ENCODE results near the gene TEX52.

Gene TEX52

DNA sequence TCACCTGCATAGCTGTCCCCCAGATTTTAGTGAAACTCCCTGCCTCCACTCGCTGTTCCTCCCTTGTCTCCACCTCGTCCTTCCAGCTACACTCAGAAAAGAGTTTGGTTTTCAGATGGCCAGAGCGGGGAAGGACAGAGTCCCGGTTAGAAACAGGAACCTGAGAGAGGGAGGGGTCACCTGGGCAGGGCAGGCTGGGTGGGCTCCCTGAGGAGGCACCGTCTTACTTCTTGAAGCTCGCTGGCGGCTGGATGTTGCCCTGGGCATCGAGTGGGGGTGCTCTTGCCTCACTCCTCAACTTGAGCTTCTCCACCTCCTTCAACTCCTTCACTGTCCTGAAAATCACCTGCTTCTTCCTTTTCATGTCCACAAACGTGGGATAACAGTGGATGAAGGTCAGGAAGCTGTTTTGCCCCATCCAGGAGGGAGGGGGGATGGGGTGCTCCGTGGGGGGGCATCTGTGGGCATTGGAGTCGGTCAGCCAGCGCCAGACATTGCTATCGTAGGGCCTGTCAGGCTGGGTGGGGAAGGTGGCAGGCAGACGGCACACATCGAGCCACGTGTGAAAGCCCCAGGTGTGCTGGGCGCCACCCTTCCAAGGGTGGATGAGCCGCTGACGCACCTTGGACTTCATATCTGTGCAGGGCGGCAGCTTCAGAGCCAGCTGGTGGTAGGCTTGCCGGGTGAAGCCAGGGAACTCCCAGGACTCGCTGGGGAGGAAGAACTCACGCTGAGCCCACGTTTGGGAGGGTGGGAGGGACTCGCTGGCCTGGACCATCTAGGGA is 2.0 kb downstream of the TEX52 start:
- no peaks in the 10 kb centered on the region for H3K9me3 Mint-ChIP-seq
- no peaks in the 10 kb centered on the region for H3K27me3 Mint-ChIP-seq
- H3K27ac Mint-ChIP-seq = no peak overlapping the region
- peaks cover 1% of the 10 kb centered on the region for H3K4me1 Mint-ChIP-seq (ENCODE audit: low read depth)
- peaks cover 64% of the 10 kb centered on the region for H3K36me3 Mint-ChIP-seq (ENCODE audit: low read depth)
- H3K4me3 Mint-ChIP-seq = no peak overlapping the region
- no peak for DNase-seq

DNA sequence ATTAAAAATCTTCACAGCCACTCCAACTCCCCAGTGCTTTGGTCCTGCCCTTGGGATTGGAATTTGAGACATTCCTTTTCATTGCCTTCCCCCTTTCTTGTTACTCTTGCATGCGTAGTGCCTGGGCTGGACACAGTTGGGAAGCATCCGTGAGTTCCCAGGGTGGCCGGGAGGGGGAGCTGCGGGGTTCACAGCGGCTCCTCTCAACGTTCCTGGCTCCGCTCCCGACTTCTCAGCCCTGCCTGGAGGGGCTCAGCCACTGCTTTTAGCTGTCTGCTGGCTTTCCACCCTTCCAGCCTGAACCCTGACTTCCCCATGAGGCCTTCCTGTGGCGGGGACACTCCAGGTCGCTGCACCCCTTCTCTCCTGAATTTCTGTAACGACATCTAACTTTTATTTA is 3.2 kb downstream of the TEX52 start:
- H3K9me3 Mint-ChIP-seq = no peaks in the 10 kb centered on the region
- DNase-seq = peak; percentile 68
- H3K27me3 Mint-ChIP-seq = no peaks in the 10 kb centered on the region
- peak overlapping the region; percentile 34 for H3K27ac Mint-ChIP-seq
- peaks cover 61% of the 10 kb centered on the region for H3K36me3 Mint-ChIP-seq (ENCODE audit: low read depth)
- H3K4me3 Mint-ChIP-seq = no peak overlapping the region
- peaks cover 1% of the 10 kb centered on the region for H3K4me1 Mint-ChIP-seq (ENCODE audit: low read depth)

DNA sequence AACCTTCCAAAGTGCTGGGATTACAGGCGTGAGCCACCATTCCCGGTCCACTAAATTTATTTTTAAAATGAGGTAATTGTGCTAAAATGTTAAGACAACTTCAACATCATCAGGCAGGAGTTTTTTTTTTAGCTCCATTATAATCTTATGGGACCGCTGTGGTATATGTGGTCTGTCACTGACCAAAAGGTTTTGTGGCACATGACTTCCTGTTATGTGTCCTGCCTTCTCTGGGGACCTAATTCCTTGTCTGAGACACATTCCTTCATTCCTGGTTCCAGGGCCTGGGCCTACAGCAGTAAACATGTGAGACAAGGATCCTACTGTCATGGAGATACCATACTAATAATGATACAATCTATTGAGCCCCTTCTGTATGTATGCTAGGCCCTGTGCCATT is 4.9 kb downstream of the TEX52 start:
- no peak overlapping the region for H3K27ac Mint-ChIP-seq
- no peak for DNase-seq
- H3K9me3 Mint-ChIP-seq = no peaks in the 10 kb centered on the region
- no peaks in the 10 kb centered on the region for H3K27me3 Mint-ChIP-seq
- H3K36me3 Mint-ChIP-seq (ENCODE audit: low read depth) = peaks cover 56% of the 10 kb centered on the region
- H3K4me3 Mint-ChIP-seq = no peak overlapping the region
- H3K4me1 Mint-ChIP-seq (ENCODE audit: low read depth) = peaks cover 1% of the 10 kb centered on the region

DNA sequence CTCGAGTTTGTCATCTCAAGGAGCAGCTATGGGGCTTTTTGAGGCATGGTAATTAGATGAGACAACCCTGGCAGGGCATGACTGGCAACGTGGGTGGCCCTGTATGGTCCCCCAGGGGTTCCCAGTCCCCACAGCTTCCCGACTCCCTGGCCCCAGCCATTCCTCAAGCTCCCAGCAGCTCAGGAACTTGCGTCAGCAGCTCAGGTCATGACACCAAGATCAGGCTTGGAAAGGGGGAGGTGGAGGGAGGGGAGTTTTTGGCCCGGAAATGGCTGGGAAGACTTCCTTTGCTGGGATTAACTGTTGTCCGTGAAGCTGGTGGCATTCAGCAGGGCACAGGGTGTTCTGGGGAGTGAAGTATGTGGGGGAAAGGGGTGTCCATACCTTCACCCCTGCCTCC is 11.6 kb downstream of the TEX52 start:
- H3K4me1 Mint-ChIP-seq (ENCODE audit: low read depth) = no peaks in the 10 kb centered on the region
- H3K4me3 Mint-ChIP-seq = no peak overlapping the region
- H3K36me3 Mint-ChIP-seq (ENCODE audit: low read depth) = peaks cover 59% of the 10 kb centered on the region
- H3K27me3 Mint-ChIP-seq = no peaks in the 10 kb centered on the region
- no peak overlapping the region for H3K27ac Mint-ChIP-seq
- no peaks in the 10 kb centered on the region for H3K9me3 Mint-ChIP-seq
- DNase-seq = no peak

DNA sequence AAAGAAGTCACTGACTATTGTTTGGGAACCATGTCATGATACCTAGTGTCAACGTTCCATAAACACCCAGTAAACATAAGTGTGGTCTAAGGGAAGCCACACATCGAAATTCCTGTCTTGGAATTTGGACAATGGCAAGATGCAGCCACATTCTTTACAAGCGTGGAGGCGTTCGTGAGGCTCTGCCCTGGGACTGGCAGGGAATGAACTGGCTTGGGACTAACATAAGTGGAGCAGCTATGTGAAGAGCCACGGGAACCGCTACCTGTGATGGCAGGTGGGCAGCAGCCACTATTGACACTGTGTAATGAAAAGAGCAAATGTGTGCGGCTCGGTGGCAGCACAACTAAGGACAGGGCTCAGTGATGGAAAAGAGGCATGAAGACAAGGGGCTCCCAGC is 12.1 kb downstream of the TEX52 start:
- no peak for DNase-seq
- no peak overlapping the region for H3K27ac Mint-ChIP-seq
- H3K4me1 Mint-ChIP-seq (ENCODE audit: low read depth) = no peaks in the 10 kb centered on the region
- H3K36me3 Mint-ChIP-seq (ENCODE audit: low read depth) = peaks cover 61% of the 10 kb centered on the region
- H3K9me3 Mint-ChIP-seq = no peaks in the 10 kb centered on the region
- no peaks in the 10 kb centered on the region for H3K27me3 Mint-ChIP-seq
- no peak overlapping the region for H3K4me3 Mint-ChIP-seq

DNA sequence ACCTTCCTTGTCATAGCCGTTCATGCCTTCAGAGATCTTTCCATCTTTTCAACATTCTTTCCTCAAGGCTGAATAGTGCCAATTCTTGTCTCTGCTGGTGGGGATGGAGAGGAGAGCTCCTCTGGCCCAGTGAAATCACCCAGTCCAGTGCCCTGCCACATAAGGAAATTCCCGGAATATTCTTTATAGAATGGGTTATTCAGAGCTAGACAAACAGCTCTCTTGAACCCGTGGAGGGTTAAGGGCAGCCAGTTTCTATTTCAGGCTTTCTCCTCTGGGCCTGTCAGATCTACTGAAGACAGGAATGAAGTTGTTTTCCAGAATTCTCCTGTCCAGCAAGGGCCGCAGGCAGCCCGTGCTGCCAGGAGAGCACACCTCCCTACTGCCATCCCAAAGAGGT is 13.9 kb downstream of the TEX52 start:
- no peak overlapping the region for H3K4me3 Mint-ChIP-seq
- H3K27me3 Mint-ChIP-seq = no peaks in the 10 kb centered on the region
- no peak overlapping the region for H3K27ac Mint-ChIP-seq
- no peaks in the 10 kb centered on the region for H3K9me3 Mint-ChIP-seq
- no peak for DNase-seq
- no peaks in the 10 kb centered on the region for H3K4me1 Mint-ChIP-seq (ENCODE audit: low read depth)
- H3K36me3 Mint-ChIP-seq (ENCODE audit: low read depth) = peaks cover 66% of the 10 kb centered on the region

DNA sequence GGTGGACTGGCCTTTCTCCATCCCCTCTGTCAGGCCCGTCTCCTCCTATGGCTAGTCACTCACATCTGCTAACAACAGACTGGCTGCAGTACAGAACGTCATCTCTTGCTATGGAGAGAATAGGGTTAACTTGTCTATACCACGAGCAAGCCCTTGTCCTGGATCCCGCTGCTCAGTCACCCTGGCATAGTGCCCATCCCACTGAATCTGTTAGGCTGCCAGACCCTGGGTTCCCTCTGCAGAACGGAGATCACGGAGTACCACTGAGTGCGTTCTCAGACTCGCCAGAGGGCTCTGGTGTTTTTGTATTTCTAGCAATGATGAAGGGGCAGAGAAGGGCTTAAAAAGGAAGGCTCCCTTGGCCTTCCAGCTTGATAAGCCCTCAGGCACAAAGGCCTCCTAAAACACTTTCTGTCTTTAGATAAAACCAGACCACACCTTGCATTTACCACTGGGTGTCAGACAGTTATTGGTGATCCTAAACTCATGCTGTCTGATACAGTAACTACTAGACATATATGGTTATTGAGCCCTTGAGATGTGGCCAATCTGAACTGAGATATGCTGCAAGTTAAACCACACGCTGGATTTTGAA is 15.7 kb downstream of the TEX52 start:
- DNase-seq = no peak
- Mint-ChIP-seq H3K9me3 (no peaks in the 10 kb centered on the region), H3K4me1 (ENCODE audit: low read depth) (no peaks in the 10 kb centered on the region), H3K27ac (no peak overlapping the region), H3K4me3 (no peak overlapping the region), H3K36me3 (ENCODE audit: low read depth) (peaks cover 69% of the 10 kb centered on the region), H3K27me3 (no peaks in the 10 kb centered on the region)

DNA sequence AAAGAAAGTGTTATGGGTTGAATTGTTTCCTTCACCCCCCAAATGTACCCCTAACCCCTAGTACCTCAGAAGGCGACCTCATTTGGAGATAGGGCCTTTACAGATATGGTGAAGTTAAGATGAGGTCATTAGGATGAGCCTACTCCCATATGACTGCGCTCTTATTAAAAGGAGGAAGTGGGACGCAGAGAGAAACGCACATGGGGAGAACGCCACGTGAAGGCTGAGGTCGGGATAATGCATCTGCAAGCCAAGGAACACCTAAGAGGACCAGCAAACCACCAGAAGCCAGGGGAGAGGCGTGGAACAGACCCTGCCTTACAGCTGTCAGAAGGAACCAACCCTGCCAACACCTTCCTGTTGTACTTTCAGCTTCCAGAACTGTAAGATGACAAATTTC is 20.3 kb downstream of the TEX52 start:
- Mint-ChIP-seq H3K27me3 (no peaks in the 10 kb centered on the region), H3K36me3 (ENCODE audit: low read depth) (peaks cover 60% of the 10 kb centered on the region), H3K27ac (no peak overlapping the region), H3K4me1 (ENCODE audit: low read depth) (peaks cover 6% of the 10 kb centered on the region), H3K4me3 (no peak overlapping the region), H3K9me3 (no peaks in the 10 kb centered on the region)
- no peak for DNase-seq

DNA sequence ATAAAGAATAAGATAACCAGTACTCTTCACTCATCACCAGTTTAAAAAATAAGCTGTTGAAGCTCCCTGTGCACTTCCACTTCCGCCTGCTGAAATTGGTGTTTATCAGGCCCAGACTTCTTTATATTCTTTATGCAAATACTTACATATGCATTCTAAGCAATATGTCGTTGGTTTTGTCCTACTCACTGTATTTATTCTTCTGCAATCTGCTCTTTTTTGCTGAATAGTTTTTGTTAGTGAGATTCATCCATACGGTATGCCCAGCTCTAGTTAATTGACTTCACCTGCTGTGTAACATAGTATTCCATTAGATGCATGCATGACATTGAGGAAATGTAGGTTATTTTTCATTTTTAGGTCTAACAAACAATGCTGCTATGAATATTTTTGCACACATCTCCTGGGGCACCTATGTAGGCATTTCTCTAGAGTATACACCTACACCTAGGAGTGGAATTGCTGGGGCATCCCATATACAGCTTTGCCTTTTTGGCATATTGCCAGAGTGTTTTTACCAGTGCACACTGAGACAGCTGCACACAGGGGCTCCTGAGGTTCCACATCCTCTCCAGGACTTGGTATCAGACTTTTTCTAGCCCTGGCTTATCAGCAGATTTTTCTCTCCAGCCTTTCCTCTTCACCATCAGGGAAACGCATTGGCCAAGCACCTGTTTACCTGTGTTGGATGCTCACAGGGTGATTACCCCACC is 21.0 kb downstream of the TEX52 start:
- H3K9me3 Mint-ChIP-seq = no peaks in the 10 kb centered on the region
- no peaks in the 10 kb centered on the region for H3K27me3 Mint-ChIP-seq
- no peak for DNase-seq
- no peak overlapping the region for H3K4me3 Mint-ChIP-seq
- peaks cover 60% of the 10 kb centered on the region for H3K36me3 Mint-ChIP-seq (ENCODE audit: low read depth)
- H3K4me1 Mint-ChIP-seq (ENCODE audit: low read depth) = peaks cover 6% of the 10 kb centered on the region
- H3K27ac Mint-ChIP-seq = no peak overlapping the region

DNA sequence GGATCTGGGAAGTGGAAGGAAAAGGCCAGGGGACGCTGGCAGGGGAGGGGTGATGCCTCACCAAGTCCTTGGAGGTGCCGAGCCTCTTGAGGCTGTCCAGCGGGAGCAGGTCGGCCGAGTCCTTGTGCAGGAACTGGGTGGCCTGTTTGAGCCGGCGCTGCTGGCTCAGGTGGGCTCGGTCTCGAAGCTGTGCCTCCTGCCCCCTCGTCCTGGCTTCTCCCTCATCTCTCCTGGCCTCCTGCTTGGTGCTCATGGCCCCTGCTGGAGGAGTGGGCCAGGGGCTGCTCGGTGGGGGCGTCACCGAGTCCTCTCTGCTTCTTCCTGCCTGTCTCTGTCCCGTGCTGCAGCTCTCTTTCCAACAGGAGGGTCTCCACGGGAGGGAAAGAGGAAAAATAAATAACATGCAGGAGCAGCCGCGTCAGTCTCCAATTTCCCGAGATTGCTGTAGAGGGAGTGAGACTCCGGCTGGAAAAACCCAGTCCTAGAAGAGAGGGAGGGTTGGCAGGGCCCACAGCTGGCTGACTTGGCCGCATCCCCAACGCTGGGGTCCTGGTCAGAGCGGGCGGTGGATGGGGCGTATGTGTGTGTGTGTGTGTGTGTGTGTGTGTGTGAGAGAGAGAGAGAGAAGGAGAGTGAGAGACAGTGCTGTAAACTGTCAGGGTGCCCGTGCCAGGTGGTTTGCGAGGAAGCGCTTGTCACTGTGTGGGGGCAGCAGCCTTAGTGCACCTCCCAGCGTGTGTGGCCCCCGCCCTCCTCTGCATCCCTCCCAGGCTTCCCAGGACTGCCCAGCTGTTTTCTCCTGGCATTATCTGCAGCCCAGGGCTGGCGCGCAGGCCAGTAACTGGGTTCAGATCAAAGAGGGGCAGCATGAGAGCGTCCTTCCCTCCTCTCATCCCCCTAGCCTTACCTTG is 22.0 kb downstream of the TEX52 start, which contains the start of gene NRIP2:
Gene NRIP2 (minus strand): TSS at position 455 of the 911 bp plus-strand sequence. CDS start 52 bp downstream, at position 403.
- Mint-ChIP-seq H3K9me3 (no peaks in the 10 kb centered on the region), H3K36me3 (ENCODE audit: low read depth) (peaks cover 61% of the 10 kb centered on the region), H3K27me3 (no peaks in the 10 kb centered on the region), H3K4me3 (no peak within 1 kb of the TSS), H3K27ac (no peak within 1 kb of the TSS), H3K4me1 (ENCODE audit: low read depth) (peaks cover 6% of the 10 kb centered on the region)
- no peak for DNase-seq

DNA sequence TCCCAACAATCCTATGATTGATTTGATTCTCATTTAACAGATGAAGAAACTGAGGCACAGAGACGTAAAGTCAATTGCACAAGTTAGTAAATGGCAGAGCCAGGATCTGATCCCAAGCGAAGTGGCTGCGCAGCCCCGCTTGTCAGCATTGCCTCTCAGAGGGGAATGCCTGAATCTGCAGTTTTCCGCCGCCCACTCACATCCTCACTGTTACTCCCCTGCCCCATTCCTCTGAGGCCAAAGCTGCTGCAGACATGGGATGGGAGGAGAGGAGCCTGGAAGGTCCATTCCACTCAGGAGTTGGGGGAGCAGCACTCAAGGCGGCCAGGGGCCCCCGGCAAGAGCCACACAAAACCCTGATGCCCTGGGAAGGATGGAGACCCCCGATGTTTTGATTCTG is 23.0 kb downstream of the TEX52 start:
- Mint-ChIP-seq H3K27me3 (no peaks in the 10 kb centered on the region), H3K36me3 (ENCODE audit: low read depth) (peaks cover 60% of the 10 kb centered on the region), H3K4me3 (no peak overlapping the region), H3K4me1 (ENCODE audit: low read depth) (peaks cover 6% of the 10 kb centered on the region), H3K9me3 (no peaks in the 10 kb centered on the region), H3K27ac (no peak overlapping the region)
- no peak for DNase-seq

DNA sequence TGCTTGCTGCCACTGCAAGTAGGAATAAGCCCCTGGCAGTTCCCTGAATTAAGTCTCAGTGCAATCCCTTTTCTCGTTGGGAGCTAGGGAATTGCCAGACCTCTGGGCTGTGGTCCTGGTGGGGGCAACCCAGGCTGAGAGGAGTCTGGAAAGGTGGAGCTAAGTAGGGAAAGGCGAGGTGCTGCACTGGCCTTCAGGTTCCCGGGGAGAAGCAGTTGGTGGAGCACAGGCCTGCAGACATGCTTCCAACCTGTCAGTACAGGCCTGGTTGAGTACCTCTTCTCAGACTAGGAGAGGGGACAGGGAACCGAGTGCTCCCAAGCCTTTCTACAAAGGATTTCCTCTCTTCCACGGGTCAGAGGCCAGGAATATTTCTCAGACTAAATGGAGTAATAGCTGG is 23.5 kb downstream of the TEX52 start:
- Mint-ChIP-seq H3K36me3 (ENCODE audit: low read depth) (peaks cover 60% of the 10 kb centered on the region), H3K27ac (no peak overlapping the region)
- no peak for DNase-seq

DNA sequence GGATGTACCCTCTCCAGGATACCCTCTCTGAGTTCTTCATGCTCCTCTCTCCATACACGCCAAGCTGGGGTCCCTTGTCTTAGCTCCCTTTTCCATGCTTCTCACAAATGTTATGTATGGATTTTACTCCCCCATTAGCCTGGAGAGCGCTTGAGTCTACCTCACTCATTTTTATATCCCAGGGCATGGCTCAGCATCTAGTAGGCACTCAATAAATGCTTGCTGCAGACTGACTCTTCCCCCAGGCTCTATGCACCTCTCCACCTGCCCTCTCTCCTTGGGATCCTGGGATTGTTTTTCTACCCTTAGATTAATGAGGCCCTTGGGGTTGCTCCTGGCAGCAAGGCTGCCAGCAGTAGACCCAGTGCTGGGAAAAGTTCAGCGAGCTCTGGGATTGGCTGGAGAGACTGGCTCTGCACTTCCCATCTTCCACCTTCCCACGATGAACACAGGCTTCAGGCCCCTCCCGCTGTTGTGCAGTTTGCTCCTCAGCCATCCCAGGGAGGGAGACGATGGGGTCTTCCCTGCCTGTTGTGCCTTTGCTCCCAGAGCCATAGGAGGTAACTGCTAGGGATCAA is 24.2 kb downstream of the TEX52 start:
- H3K27ac Mint-ChIP-seq = peak overlapping the region; percentile 13
- peaks cover 6% of the 10 kb centered on the region for H3K4me1 Mint-ChIP-seq (ENCODE audit: low read depth)
- H3K27me3 Mint-ChIP-seq = no peaks in the 10 kb centered on the region
- H3K9me3 Mint-ChIP-seq = no peaks in the 10 kb centered on the region
- no peak for DNase-seq
- peaks cover 60% of the 10 kb centered on the region for H3K36me3 Mint-ChIP-seq (ENCODE audit: low read depth)
- H3K4me3 Mint-ChIP-seq = no peak overlapping the region

More for the DNA sequence above, 23.5 kb downstream of the TEX52 start:
- H3K27me3 Mint-ChIP-seq = no peaks in the 10 kb centered on the region
- H3K4me1 Mint-ChIP-seq (ENCODE audit: low read depth) = peaks cover 6% of the 10 kb centered on the region
- H3K9me3 Mint-ChIP-seq = no peaks in the 10 kb centered on the region
- no peak overlapping the region for H3K4me3 Mint-ChIP-seq

DNA sequence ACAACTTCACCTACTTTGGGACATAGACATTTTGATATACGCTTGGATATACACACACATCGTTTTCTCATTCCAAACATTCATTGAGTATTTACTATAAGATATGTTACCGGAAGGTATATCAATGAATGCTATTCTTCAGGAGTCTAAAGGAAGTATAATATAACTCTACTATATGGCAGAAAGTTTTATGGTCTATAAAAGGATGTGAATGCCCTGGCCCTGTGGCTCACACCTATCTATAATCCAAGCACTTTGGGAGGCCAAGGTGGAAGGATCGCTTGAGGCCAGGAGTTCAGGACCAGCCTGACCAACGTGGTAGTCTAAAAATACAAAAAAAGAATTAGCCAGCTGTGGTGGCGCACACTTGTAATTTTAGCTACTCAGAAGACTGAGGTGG is 27.6 kb downstream of the TEX52 start:
- H3K4me3 Mint-ChIP-seq = no peak overlapping the region
- H3K9me3 Mint-ChIP-seq = no peaks in the 10 kb centered on the region
- no peak overlapping the region for H3K27ac Mint-ChIP-seq
- no peaks in the 10 kb centered on the region for H3K27me3 Mint-ChIP-seq
- H3K4me1 Mint-ChIP-seq (ENCODE audit: low read depth) = peaks cover 4% of the 10 kb centered on the region
- no peak for DNase-seq
- peaks cover 79% of the 10 kb centered on the region for H3K36me3 Mint-ChIP-seq (ENCODE audit: low read depth)
